GM19099 (cell line): ENCODE data around the gene SOX5.

Experiments
- POLR2A ChIP-seq: IDR thresholded peaks from 3 replicates; pipeline ENCODE4 v1.6.1; 2011; ENCODE audit warnings: low read depth; ENCODE audit not compliant: insufficient read length; ENCODE audit errors: extremely low read depth

Gene SOX5

GRCh38 chr12:23648546-23648945 lies 300.9 kb downstream of the SOX5 start:
- no peak for TF ChIP-seq POLR2A

GRCh38 chr12:23640754-23641153 lies 308.7 kb downstream of the SOX5 start:
- TF ChIP-seq POLR2A: no peak

GRCh38 chr12:23634344-23634743 lies 315.1 kb downstream of the SOX5 start:
- TF ChIP-seq POLR2A: no peak

GRCh38 chr12:23631786-23632377 lies 317.6 kb downstream of the SOX5 start:
- no peak for TF ChIP-seq POLR2A

GRCh38 chr12:23630524-23630923 lies 318.9 kb downstream of the SOX5 start:
- no peak for TF ChIP-seq POLR2A

- TF ChIP-seq POLR2A: no peak
Observed at GRCh38 chr12:23628806-23629205, 320.7 kb downstream of the SOX5 start.

GRCh38 chr12:23626791-23627190 lies 322.7 kb downstream of the SOX5 start:
- no peak for TF ChIP-seq POLR2A

- no peak for TF ChIP-seq POLR2A
Observed at GRCh38 chr12:23621900-23622299, 327.6 kb downstream of the SOX5 start.

GRCh38 chr12:23618718-23619117 lies 330.8 kb downstream of the SOX5 start:
- no peak for TF ChIP-seq POLR2A

GRCh38 chr12:23617749-23618148 lies 331.7 kb downstream of the SOX5 start:
- no peak for TF ChIP-seq POLR2A

GRCh38 chr12:23614280-23614679 lies 335.2 kb downstream of the SOX5 start:
- no peak for TF ChIP-seq POLR2A

- no peak for TF ChIP-seq POLR2A
Observed at GRCh38 chr12:23611320-23611719, 338.1 kb downstream of the SOX5 start.

- no peak for TF ChIP-seq POLR2A
Observed at GRCh38 chr12:23600919-23601318, 348.6 kb downstream of the SOX5 start.

- no peak for TF ChIP-seq POLR2A
Observed at GRCh38 chr12:23596568-23596967, 352.9 kb downstream of the SOX5 start.

GRCh38 chr12:23587833-23588559 lies 361.5 kb downstream of the SOX5 start:
- no peak for TF ChIP-seq POLR2A

GRCh38 chr12:23585782-23586163 lies 363.7 kb downstream of the SOX5 start:
- TF ChIP-seq POLR2A: no peak
